Progenitor cell of endocrine pancreas (in vitro differentiated cells): ENCODE results near the gene TBK1. TPM values are rescaled to one million over a fixed set of nuclear protein-coding genes. Genes with fewer than 3 reads are reported as not detected.

Source experiments
- DNase-seq: peaks from one replicate; pipeline ENCODE4 v3.0.0; 2021; ENCODE audit warnings: low spot score; ENCODE audit not compliant: unreplicated experiment
- H3K27ac Mint-ChIP-seq: 2 replicates; pipeline ENCODE4 v1.8.0; 2021; ENCODE audit warnings: mild to moderate bottlenecking, moderate library complexity, mixed read lengths
- H3K27me3 Mint-ChIP-seq: 2 replicates; pipeline ENCODE4 v1.8.0; 2021; ENCODE audit warnings: mixed read lengths
- H3K36me3 Mint-ChIP-seq: 2 replicates; pipeline ENCODE4 v1.8.0; 2022; ENCODE audit warnings: mixed read lengths; ENCODE audit not compliant: insufficient read depth
- H3K4me1 Mint-ChIP-seq: 2 replicates; pipeline ENCODE4 v1.8.0; 2021; ENCODE audit warnings: low read depth, mixed read lengths
- H3K4me3 Mint-ChIP-seq: 2 replicates; pipeline ENCODE4 v1.8.0; 2021; ENCODE audit warnings: low read depth, mild to moderate bottlenecking, moderate library complexity, mixed read lengths
- H3K9me3 Mint-ChIP-seq: 2 replicates; pipeline ENCODE4 v1.8.0; 2021; ENCODE audit warnings: low read depth, mixed read lengths
- CTCF ChIP-seq: fragments of 200-600 bp; sonication (generic); IDR thresholded peaks from one replicate; pipeline ENCODE4 v1.5.0; 2021; ENCODE audit warnings: antibody characterized with exemption, mild to moderate bottlenecking; ENCODE audit not compliant: unreplicated experiment
- total RNA-seq: library from RNA; stranded (reverse); gene quantifications from 2 replicates; pipeline ENCODE4 v1.2.1, GENCODE V29; 2021

TBK1 gene
- total RNA-seq, 1 donor from 2014 or later, result 20.4 TPM

GRCh38 chr12:64500394-64500793 lies 48.5 kb downstream of the TBK1 start:
- Mint-ChIP-seq H3K36me3 (peaks cover 16% of the 10 kb centered on the region), H3K27me3 (no peaks in the 10 kb centered on the region), H3K27ac (no peak overlapping the region), H3K9me3 (no peaks in the 10 kb centered on the region), H3K4me3 (no peak overlapping the region), H3K4me1 (no peaks in the 10 kb centered on the region)
- no peak for TF ChIP-seq CTCF
- no peak for DNase-seq

GRCh38 chr12:64501486-64501885 lies 49.6 kb downstream of the TBK1 start:
- Mint-ChIP-seq H3K27me3 (no peaks in the 10 kb centered on the region), H3K27ac (no peak overlapping the region), H3K4me1 (no peaks in the 10 kb centered on the region), H3K4me3 (no peak overlapping the region), H3K9me3 (no peaks in the 10 kb centered on the region), H3K36me3 (peaks cover 16% of the 10 kb centered on the region)
- DNase-seq, result no peak
- no peak for TF ChIP-seq CTCF

GRCh38 chr12:64506955-64507354 lies 55.0 kb downstream of the TBK1 start:
- H3K36me3 Mint-ChIP-seq, result no peaks in the 10 kb centered on the region
- TF ChIP-seq CTCF, result no peak
- H3K9me3 Mint-ChIP-seq, result no peaks in the 10 kb centered on the region
- H3K27me3 Mint-ChIP-seq, result no peaks in the 10 kb centered on the region
- H3K27ac Mint-ChIP-seq, result no peak overlapping the region
- H3K4me3 Mint-ChIP-seq, result no peak overlapping the region
- H3K4me1 Mint-ChIP-seq, result no peaks in the 10 kb centered on the region
- no peak for DNase-seq

- H3K4me1 Mint-ChIP-seq, result no peaks in the 10 kb centered on the region
- H3K27me3 Mint-ChIP-seq, result no peaks in the 10 kb centered on the region
- H3K36me3 Mint-ChIP-seq, result no peaks in the 10 kb centered on the region
- no peak overlapping the region for H3K4me3 Mint-ChIP-seq
- H3K27ac Mint-ChIP-seq, result no peak overlapping the region
- no peak for TF ChIP-seq CTCF
- no peak for DNase-seq
- H3K9me3 Mint-ChIP-seq, result no peaks in the 10 kb centered on the region
These were observed 58.7 kb downstream of the TBK1 start for GRCh38 chr12:64510667-64511066.

GRCh38 chr12:64518396-64518795 lies 66.5 kb downstream of the TBK1 start:
- no peaks in the 10 kb centered on the region for H3K9me3 Mint-ChIP-seq
- no peaks in the 10 kb centered on the region for H3K36me3 Mint-ChIP-seq
- no peak overlapping the region for H3K27ac Mint-ChIP-seq
- DNase-seq, result no peak
- H3K27me3 Mint-ChIP-seq, result no peaks in the 10 kb centered on the region
- no peak for TF ChIP-seq CTCF
- H3K4me3 Mint-ChIP-seq, result no peak overlapping the region
- no peaks in the 10 kb centered on the region for H3K4me1 Mint-ChIP-seq
